Neural cell (in vitro differentiated cells): ENCODE measurements around the gene KIF6. TPM values are rescaled to one million over a fixed set of nuclear protein-coding genes. Genes with fewer than 3 reads are reported as not detected.

ENCODE experiments used
- H2AFZ ChIP-seq: fragments of 200-600, 300-800 bp; sonication (generic), shearing (Covaris generic); 2 replicates; pipeline ENCODE4 v1.6.0; 2014; ENCODE audit warnings: low read depth, mild to moderate bottlenecking, antibody characterized with exemption, low read length, moderate library complexity
- H3F3A ChIP-seq: fragments of 200-600 bp; shearing (Covaris generic); 2 replicates; pipeline ENCODE4 v1.6.1; 2016; ENCODE audit warnings: mild to moderate bottlenecking, moderate library complexity, mixed read lengths, antibody characterized with exemption, low read length; ENCODE audit not compliant: insufficient read depth, poor library complexity, severe bottlenecking
- H3K27ac ChIP-seq: fragments of 200-600, 300-800 bp; sonication (generic), shearing (Covaris generic); 2 replicates; pipeline ENCODE4 v1.5.1; 2014; ENCODE audit warnings: mild to moderate bottlenecking, low read length, moderate library complexity
- H3K27me3 ChIP-seq: fragments of 300-800, 200-600 bp; sonication (generic), shearing (Covaris generic); 2 replicates; pipeline ENCODE4 v1.6.0; 2014; ENCODE audit warnings: mild to moderate bottlenecking, low read depth, low read length, moderate library complexity; ENCODE audit not compliant: insufficient read depth
- H3K36me3 ChIP-seq: fragments of 300-800, 200-600 bp; sonication (generic), shearing (Covaris generic); 2 replicates; pipeline ENCODE4 v1.5.1; 2014; ENCODE audit warnings: mild to moderate bottlenecking, antibody characterized with exemption, low read length, moderate library complexity; ENCODE audit not compliant: insufficient read depth
- H3K4me2 ChIP-seq: fragments of 300-800, 200-600 bp; sonication (generic), shearing (Covaris generic); 2 replicates; pipeline ENCODE4 v1.6.0; 2014; ENCODE audit warnings: mild to moderate bottlenecking, low read length
- H3K4me3 ChIP-seq: fragments of 300-800, 200-600 bp; sonication (generic), shearing (Covaris generic); 2 replicates; pipeline ENCODE4 v1.5.1; 2014; ENCODE audit warnings: mild to moderate bottlenecking, low read length, moderate library complexity
- H3K79me2 ChIP-seq: fragments of 200-600 bp; shearing (Covaris generic); replicated peaks from 2 replicates; pipeline ENCODE4 v1.6.0; 2014; ENCODE audit warnings: mild to moderate bottlenecking, low read length, moderate library complexity; ENCODE audit not compliant: insufficient read depth
- H3K9ac ChIP-seq: fragments of 300-800, 200-600 bp; sonication (generic), shearing (Covaris generic); 2 replicates; pipeline ENCODE4 v1.6.1; 2016; ENCODE audit warnings: mild to moderate bottlenecking, low read length, mixed read lengths
- H3K9me2 ChIP-seq: fragments of 200-600 bp; shearing (Covaris generic); 2 replicates; pipeline ENCODE4 v1.6.1; 2016; ENCODE audit warnings: mild to moderate bottlenecking, low read length, mixed read lengths; ENCODE audit not compliant: insufficient read depth
- H3K9me3 ChIP-seq: fragments of 200-600, 300-800 bp; sonication (generic), shearing (Covaris generic); 2 replicates; pipeline ENCODE4 v1.6.1; 2016; ENCODE audit warnings: mild to moderate bottlenecking, mixed run types, low read length, moderate library complexity, mixed read lengths
- H4K20me1 ChIP-seq: fragments of 200-600 bp; shearing (Covaris generic); 2 replicates; pipeline ENCODE4 v1.6.1; 2016; ENCODE audit warnings: mild to moderate bottlenecking, mixed run types; ENCODE audit not compliant: insufficient read depth
- EP300 ChIP-seq: fragments of 450-650 bp; conservative IDR thresholded peaks from 2 replicates; pipeline ENCODE4 v1.6.1; 2014; ENCODE audit warnings: antibody characterized with exemption, mild to moderate bottlenecking, moderate library complexity; ENCODE audit not compliant: poor library complexity, severe bottlenecking
- EZH2 ChIP-seq: fragments of 200-600, 300-800 bp; shearing (Covaris generic), sonication (generic); IDR thresholded peaks from 2 replicates; pipeline ENCODE4 v1.6.1; 2014; ENCODE audit warnings: antibody characterized with exemption, low read length, borderline replicate concordance, mild to moderate bottlenecking; ENCODE audit not compliant: insufficient read depth, poor library complexity, severe bottlenecking
- MXI1 ChIP-seq: fragments of 450-650 bp; conservative IDR thresholded peaks from 2 replicates; pipeline ENCODE4 v1.6.1; 2014; ENCODE audit warnings: antibody characterized with exemption, mild to moderate bottlenecking; ENCODE audit not compliant: poor library complexity, severe bottlenecking
- POLR2AphosphoS5 ChIP-seq: IDR thresholded peaks from 2 replicates; pipeline ENCODE4 v1.6.1; 2012
- RAD21 ChIP-seq: fragments of 450-650 bp; conservative IDR thresholded peaks from 2 replicates; pipeline ENCODE4 v1.6.1; 2014; ENCODE audit warnings: antibody characterized with exemption, mild to moderate bottlenecking, moderate library complexity
- SMC3 ChIP-seq: fragments of 450-650 bp; conservative IDR thresholded peaks from 2 replicates; pipeline ENCODE4 v1.6.1; 2014; ENCODE audit warnings: antibody characterized with exemption, mild to moderate bottlenecking, moderate library complexity; ENCODE audit not compliant: poor library complexity
- TAF1 ChIP-seq: IDR thresholded peaks from 2 replicates; pipeline ENCODE4 v1.6.1; 2012; ENCODE audit warnings: low read depth
- polyA plus RNA-seq: library from polyadenylated mRNA; depleted of rRNA; stranded (reverse); fragments of >200 nt; gene quantifications from 2 replicates; pipeline ENCODE4 v1.2.3, GENCODE V29; 2014
- TF ChIP-seq, protein P1 (sequence below): fragments of 450-650 bp; IDR thresholded peaks from 2 replicates; pipeline ENCODE4 v1.5.1; 2014; ENCODE audit warnings: antibody characterized with exemption, mild to moderate bottlenecking, moderate library complexity; ENCODE audit not compliant: poor library complexity, severe bottlenecking
- TF ChIP-seq, protein P2 (sequence below): IDR thresholded peaks from 2 replicates; pipeline ENCODE4 v1.6.1; 2012; ENCODE audit warnings: borderline replicate concordance

KIF6 gene
- polyA plus RNA-seq, 1 donor from 2014 or later, result 2.1 TPM

DNA sequence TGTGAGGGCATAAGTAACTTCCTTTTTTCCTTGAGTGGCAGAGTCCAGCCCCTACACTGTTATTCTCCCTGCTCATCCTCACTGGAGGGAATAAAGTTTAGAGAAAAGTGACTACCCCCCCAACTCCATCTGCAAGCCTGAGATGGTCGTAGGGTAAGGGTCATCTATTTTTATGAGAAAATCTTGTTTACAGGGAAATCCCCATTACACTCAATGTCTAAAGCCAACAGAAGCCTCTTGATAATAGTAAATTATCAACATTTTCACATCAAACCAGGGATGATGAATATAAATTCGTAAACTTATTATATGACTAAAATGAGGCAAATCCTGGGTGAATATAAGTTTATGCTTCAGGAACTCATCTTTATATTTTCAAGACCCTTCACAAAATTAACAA lies 228.8 kb downstream of the KIF6 start:
- no peak overlapping the region for H3K9ac ChIP-seq
- H3K9me3 ChIP-seq, result no peaks in the 10 kb centered on the region
- H3K79me2 ChIP-seq, result no peaks in the 10 kb centered on the region
- TF ChIP-seq, protein P1, sequence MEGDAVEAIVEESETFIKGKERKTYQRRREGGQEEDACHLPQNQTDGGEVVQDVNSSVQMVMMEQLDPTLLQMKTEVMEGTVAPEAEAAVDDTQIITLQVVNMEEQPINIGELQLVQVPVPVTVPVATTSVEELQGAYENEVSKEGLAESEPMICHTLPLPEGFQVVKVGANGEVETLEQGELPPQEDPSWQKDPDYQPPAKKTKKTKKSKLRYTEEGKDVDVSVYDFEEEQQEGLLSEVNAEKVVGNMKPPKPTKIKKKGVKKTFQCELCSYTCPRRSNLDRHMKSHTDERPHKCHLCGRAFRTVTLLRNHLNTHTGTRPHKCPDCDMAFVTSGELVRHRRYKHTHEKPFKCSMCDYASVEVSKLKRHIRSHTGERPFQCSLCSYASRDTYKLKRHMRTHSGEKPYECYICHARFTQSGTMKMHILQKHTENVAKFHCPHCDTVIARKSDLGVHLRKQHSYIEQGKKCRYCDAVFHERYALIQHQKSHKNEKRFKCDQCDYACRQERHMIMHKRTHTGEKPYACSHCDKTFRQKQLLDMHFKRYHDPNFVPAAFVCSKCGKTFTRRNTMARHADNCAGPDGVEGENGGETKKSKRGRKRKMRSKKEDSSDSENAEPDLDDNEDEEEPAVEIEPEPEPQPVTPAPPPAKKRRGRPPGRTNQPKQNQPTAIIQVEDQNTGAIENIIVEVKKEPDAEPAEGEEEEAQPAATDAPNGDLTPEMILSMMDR, result no peak
- TF ChIP-seq SMC3, result no peak
- TF ChIP-seq POLR2AphosphoS5, result no peak
- H3K27ac ChIP-seq, result no peak overlapping the region
- no peaks in the 10 kb centered on the region for H3F3A ChIP-seq
- no peaks in the 10 kb centered on the region for H3K9me2 ChIP-seq
- H3K27me3 ChIP-seq, result no peaks in the 10 kb centered on the region
- no peak overlapping the region for H3K4me2 ChIP-seq
- no peaks in the 10 kb centered on the region for H3K36me3 ChIP-seq
- no peaks in the 10 kb centered on the region for H4K20me1 ChIP-seq
- no peak overlapping the region for H3K4me3 ChIP-seq
- H2AFZ ChIP-seq, result no peak overlapping the region

DNA sequence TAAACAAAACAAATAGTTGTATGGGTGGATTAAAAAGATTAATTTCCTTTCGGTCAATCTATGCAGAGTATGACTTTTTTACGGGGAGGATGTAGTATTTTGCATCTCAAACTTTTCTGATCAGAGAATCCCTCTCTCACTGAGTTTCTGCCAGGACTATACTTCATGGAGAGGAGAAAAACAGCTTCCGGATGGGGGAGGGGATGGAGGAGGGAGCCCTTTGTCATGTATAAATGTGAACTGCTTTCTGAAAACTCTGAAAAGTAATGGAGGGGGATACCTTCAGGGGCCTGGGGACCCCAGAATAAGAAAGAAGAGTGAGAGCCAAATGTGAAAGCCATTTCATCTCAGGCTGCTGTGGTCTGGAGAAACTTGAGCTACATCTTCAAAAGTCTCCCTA lies 229.6 kb downstream of the KIF6 start:
- no peak overlapping the region for H3K9ac ChIP-seq
- no peak overlapping the region for H3K4me2 ChIP-seq
- no peak overlapping the region for H3K27ac ChIP-seq
- no peaks in the 10 kb centered on the region for H3F3A ChIP-seq
- H3K9me2 ChIP-seq, result no peaks in the 10 kb centered on the region
- H3K27me3 ChIP-seq, result no peaks in the 10 kb centered on the region
- no peaks in the 10 kb centered on the region for H3K79me2 ChIP-seq
- TF ChIP-seq, protein P2, sequence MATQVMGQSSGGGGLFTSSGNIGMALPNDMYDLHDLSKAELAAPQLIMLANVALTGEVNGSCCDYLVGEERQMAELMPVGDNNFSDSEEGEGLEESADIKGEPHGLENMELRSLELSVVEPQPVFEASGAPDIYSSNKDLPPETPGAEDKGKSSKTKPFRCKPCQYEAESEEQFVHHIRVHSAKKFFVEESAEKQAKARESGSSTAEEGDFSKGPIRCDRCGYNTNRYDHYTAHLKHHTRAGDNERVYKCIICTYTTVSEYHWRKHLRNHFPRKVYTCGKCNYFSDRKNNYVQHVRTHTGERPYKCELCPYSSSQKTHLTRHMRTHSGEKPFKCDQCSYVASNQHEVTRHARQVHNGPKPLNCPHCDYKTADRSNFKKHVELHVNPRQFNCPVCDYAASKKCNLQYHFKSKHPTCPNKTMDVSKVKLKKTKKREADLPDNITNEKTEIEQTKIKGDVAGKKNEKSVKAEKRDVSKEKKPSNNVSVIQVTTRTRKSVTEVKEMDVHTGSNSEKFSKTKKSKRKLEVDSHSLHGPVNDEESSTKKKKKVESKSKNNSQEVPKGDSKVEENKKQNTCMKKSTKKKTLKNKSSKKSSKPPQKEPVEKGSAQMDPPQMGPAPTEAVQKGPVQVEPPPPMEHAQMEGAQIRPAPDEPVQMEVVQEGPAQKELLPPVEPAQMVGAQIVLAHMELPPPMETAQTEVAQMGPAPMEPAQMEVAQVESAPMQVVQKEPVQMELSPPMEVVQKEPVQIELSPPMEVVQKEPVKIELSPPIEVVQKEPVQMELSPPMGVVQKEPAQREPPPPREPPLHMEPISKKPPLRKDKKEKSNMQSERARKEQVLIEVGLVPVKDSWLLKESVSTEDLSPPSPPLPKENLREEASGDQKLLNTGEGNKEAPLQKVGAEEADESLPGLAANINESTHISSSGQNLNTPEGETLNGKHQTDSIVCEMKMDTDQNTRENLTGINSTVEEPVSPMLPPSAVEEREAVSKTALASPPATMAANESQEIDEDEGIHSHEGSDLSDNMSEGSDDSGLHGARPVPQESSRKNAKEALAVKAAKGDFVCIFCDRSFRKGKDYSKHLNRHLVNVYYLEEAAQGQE, result no peak
- TF ChIP-seq EZH2 (no peak), TAF1 (no peak), RAD21 (no peak), POLR2AphosphoS5 (no peak), MXI1 (no peak), EP300 (no peak), SMC3 (no peak)
- TF ChIP-seq, protein P1, result no peak
- H2AFZ ChIP-seq, result no peak overlapping the region
- no peaks in the 10 kb centered on the region for H3K36me3 ChIP-seq
- H3K9me3 ChIP-seq, result no peaks in the 10 kb centered on the region
- H3K4me3 ChIP-seq, result no peak overlapping the region
- H4K20me1 ChIP-seq, result no peaks in the 10 kb centered on the region
